Measurements from ENCODE around the gene ACSL1.
A peak's percentile ranks its signal among the peaks of the same experiment; 100 is the strongest.
"Not testable (repeated sequence)": the region's sequence is repeated elsewhere in the genome, so short reads cannot be mapped to it uniquely, and the experiment has no call there.

The ACSL1 gene

GRCh38 chr4:184798504-184798903, 27.3 kb downstream of the ACSL1 start:
- Histone ChIP-seq H3K27ac (no peak overlapping the region), H3K4me3 (no peak overlapping the region)

DNA sequence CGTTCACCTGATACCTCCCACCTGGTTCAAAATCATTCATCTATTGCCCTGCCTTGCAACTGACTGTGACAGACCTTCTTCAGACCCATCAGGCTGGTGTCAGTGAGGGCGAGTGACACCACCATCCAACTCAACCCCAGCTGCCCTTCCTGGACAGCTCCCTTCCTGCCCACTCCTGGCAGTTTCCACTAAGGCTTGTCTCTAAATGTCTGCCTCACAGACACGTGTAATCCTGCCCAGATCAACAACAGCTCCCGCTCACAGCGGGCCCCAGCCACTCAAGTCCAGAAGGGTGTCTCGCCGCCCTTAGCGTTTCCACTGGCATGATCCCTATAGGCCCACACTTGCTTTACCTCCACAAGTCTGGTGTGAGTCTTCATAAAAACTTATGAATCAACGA, 28.9 kb downstream of the ACSL1 start:
- H3K27ac ChIP-seq: no peak overlapping the region
- H3K4me3 ChIP-seq: no peak overlapping the region

- no peak overlapping the region for H3K27ac ChIP-seq
- H3K4me3 ChIP-seq: no peak overlapping the region
Observed at GRCh38 chr4:184795214-184795844, 30.4 kb downstream of the ACSL1 start.

- H3K4me3 ChIP-seq: no peak overlapping the region
- H3K27ac ChIP-seq: no peak overlapping the region
Observed at GRCh38 chr4:184794470-184794869, 31.3 kb downstream of the ACSL1 start.

DNA sequence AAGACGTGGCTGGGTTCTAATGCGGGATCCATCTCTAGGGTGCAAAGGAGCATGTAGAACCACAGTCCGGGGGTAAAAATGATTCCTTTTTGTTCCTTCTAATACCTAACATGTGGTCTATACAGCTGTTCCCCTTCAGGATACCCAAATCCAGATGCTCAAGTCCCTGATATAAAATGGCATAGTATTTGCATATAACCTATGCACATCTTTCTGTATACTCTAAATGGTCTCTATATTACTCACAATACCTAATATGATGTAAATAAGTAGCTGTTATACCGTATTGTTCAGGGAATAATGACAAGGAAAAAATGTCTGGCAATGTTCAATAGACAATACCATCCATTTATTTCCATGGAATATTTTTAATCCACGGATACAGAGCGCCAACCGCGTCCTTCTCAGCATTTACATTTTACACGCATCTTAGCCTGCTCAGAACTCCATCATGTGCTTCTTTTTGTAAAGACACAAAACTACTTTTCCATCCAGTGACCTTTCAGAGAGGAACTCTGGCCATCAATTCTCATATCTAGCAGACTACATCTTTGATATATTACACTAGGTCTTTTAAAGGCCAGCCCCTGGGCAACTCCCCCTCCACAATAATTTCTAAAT, 31.9 kb downstream of the ACSL1 start:
- Histone ChIP-seq H3K27ac (peak overlapping the region in 3 of 21 experiments; percentile 26 to 60 (median 48)), H3K4me3 (no peak overlapping the region)

- Histone ChIP-seq H3K27ac (peak overlapping the region in 9 of 21 experiments; percentile 7 to 73 (median 48)), H3K4me3 (no peak overlapping the region)
Observed at GRCh38 chr4:184792950-184793555, 32.7 kb downstream of the ACSL1 start.

GRCh38 chr4:184792334-184792733, 33.4 kb downstream of the ACSL1 start:
- Histone ChIP-seq H3K4me3 (no peak overlapping the region), H3K27ac (peak overlapping the region in 9 of 21 experiments; percentile 7 to 73 (median 43))

DNA sequence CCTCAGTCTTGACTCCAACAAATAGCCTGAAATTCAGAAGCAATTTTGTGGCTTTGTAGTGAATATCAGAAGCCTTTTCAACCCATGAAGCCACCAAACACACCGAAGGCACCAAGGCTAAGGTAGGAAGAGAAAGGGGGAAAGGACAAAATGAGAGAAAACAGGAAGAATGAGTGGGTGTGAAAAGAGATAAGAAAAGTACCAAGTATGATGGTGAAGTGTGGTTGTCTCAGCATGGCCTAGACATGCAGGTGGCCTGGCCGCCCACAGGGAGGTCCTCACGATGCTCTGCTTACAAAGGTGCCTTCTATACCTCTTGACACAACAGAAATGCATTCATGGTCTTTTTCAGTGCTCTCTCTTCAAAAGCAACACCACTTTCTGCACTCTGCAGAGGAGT, 34.9 kb downstream of the ACSL1 start:
- Histone ChIP-seq H3K27ac (no peak overlapping the region), H3K4me3 (no peak overlapping the region)

- H3K27ac ChIP-seq: no peak overlapping the region
- no peak overlapping the region for H3K4me3 ChIP-seq
Observed at GRCh38 chr4:184787766-184788503, 37.8 kb downstream of the ACSL1 start.

GRCh38 chr4:184785813-184786212, 40.0 kb downstream of the ACSL1 start:
- Histone ChIP-seq H3K27ac (no peak overlapping the region), H3K4me3 (no peak overlapping the region)

GRCh38 chr4:184784628-184785257, 41.0 kb downstream of the ACSL1 start:
- Histone ChIP-seq H3K27ac (no peak overlapping the region), H3K4me3 (no peak overlapping the region)

- Histone ChIP-seq H3K27ac (peak overlapping the region in 1 of 21 experiments; percentile 7), H3K4me3 (no peak overlapping the region)
Observed at GRCh38 chr4:184782731-184783373, 42.9 kb downstream of the ACSL1 start.

- H3K27ac ChIP-seq: not testable (repeated sequence)
Observed at GRCh38 chr4:184779160-184779559, 46.6 kb downstream of the ACSL1 start.

GRCh38 chr4:184778325-184778724, 47.4 kb downstream of the ACSL1 start:
- H3K27ac ChIP-seq: no peak overlapping the region

More at GRCh38 chr4:184779160-184779559, 46.6 kb downstream of the ACSL1 start:
- not testable (repeated sequence) for H3K4me3 ChIP-seq

GRCh38 chr4:184776821-184777220, 48.9 kb downstream of the ACSL1 start:
- Histone ChIP-seq H3K27ac (no peak overlapping the region), H3K4me3 (no peak overlapping the region)

More at GRCh38 chr4:184778325-184778724, 47.4 kb downstream of the ACSL1 start:
- H3K4me3 ChIP-seq: no peak overlapping the region

- H3K4me3 ChIP-seq: no peak overlapping the region
- no peak overlapping the region for H3K27ac ChIP-seq
Observed at GRCh38 chr4:184775854-184776555, 49.8 kb downstream of the ACSL1 start.

GRCh38 chr4:184774152-184774551, 51.6 kb downstream of the ACSL1 start:
- Histone ChIP-seq H3K4me3 (no peak overlapping the region), H3K27ac (no peak overlapping the region)

GRCh38 chr4:184771416-184771815, 54.4 kb downstream of the ACSL1 start:
- H3K4me3 ChIP-seq: no peak overlapping the region

More at GRCh38 chr4:184771416-184771815, 54.4 kb downstream of the ACSL1 start:
- no peak overlapping the region for H3K27ac ChIP-seq
